ENCODE measurements around the gene ATP2B3. TPM values are rescaled to one million over a fixed set of nuclear protein-coding genes. Genes with fewer than 3 reads are reported as not detected.
A peak's percentile ranks its signal among the peaks of the same experiment; 100 is the strongest.

ATP2B3 gene
- total RNA-seq, 4 donors from 2014 or later = under 0.01 to 0.33 (median 0.21) TPM

- peaks cover 14 to 39% (median 33%) of the 10 kb centered on the region in 4 donors for H3K4me1 ChIP-seq
- DNase-seq (ENCODE audit: extremely low spot score) = peak; percentile 98
- intact Hi-C loops (cut with DNase I) = loop anchor here (2.0 kb wide), 1 partner anchor 36 kb away; no protein-coding TSS in a partner anchor
- TF ChIP-seq CTCF (IDR thresholded peaks at IDR 0.05) (peak; percentile 65 to 68 (median 68)), POLR2A (IDR thresholded peaks at IDR 0.05; ENCODE audit: low read depth) (no peak), POLR2AphosphoS5 (IDR thresholded peaks at IDR 0.05) (peak; percentile 2 to 71), EP300 (IDR thresholded peaks at IDR 0.05) (no peak)
- H3K4me3 ChIP-seq = peak within 1 kb of the TSS; percentile 66 to 75 (median 68)
- H3K27ac ChIP-seq (replicated peaks in 1 of 4) = peak within 1 kb of the TSS; percentile 67 to 87 (median 72)
- H3K9me3 ChIP-seq = no peaks in the 10 kb centered on the region
- 63% methylated on average over 31 of the region's 70 CpGs for WGBS
- H3K36me3 ChIP-seq = peaks cover 0 to 10% (median 0%) of the 10 kb centered on the region in 4 donors
- peaks cover 0 to 1% (median 0%) of the 10 kb centered on the region in 4 donors for H3K27me3 ChIP-seq
Measured at GRCh38 chrX:153470411-153471363, 46.8 kb upstream of the ATP2B3 start, which contains the start of gene HAUS7. TSS of gene HAUS7 (minus strand) at chrX:153470576. CDS start at chrX:153470557, 19 bp downstream.

- TF ChIP-seq EP300 (IDR thresholded peaks at IDR 0.05) (no peak), POLR2AphosphoS5 (IDR thresholded peaks at IDR 0.05) (no peak)
- WGBS = 68% methylated on average over 11 of the region's 11 CpGs
- H3K9me3 ChIP-seq = no peaks in the 10 kb centered on the region
- no peak for DNase-seq (ENCODE audit: extremely low spot score)
- peaks cover 0 to 5% (median 0%) of the 10 kb centered on the region in 4 donors for H3K27me3 ChIP-seq
- H3K27ac ChIP-seq (replicated peaks in 1 of 4) = peak overlapping the region in 2 of 4 donors; percentile 54 to 87
- intact Hi-C loops (cut with DNase I) = loop anchor here (2.0 kb wide), 1 partner anchor 35 kb away; no protein-coding TSS in a partner anchor
- H3K36me3 ChIP-seq = peaks cover 0 to 7% (median 0%) of the 10 kb centered on the region in 4 donors
- no peak overlapping the region for H3K4me3 ChIP-seq
- peaks cover 14 to 48% (median 42%) of the 10 kb centered on the region in 4 donors for H3K4me1 ChIP-seq
Measured at GRCh38 chrX:153471663-153472280, 45.7 kb upstream of the ATP2B3 start.

- H3K36me3 ChIP-seq = peaks cover 0 to under 1% (median 0%) of the 10 kb centered on the region in 4 donors
- peaks cover 19 to 53% (median 47%) of the 10 kb centered on the region in 4 donors for H3K4me1 ChIP-seq
- no peak overlapping the region for H3K4me3 ChIP-seq
- H3K9me3 ChIP-seq = no peaks in the 10 kb centered on the region
- no peak for DNase-seq (ENCODE audit: extremely low spot score)
- intact Hi-C loops (cut with DNase I) = no loop called here
- H3K27me3 ChIP-seq = peaks cover 0 to 5% (median 0%) of the 10 kb centered on the region in 4 donors
- TF ChIP-seq EP300 (IDR thresholded peaks at IDR 0.05) (no peak), POLR2AphosphoS5 (IDR thresholded peaks at IDR 0.05) (no peak)
- no peak overlapping the region for H3K27ac ChIP-seq (replicated peaks in 1 of 4)
- 100% methylated on average over 3 of the region's 10 CpGs for WGBS
Measured at GRCh38 chrX:153473126-153473525, 44.3 kb upstream of the ATP2B3 start.

DNA sequence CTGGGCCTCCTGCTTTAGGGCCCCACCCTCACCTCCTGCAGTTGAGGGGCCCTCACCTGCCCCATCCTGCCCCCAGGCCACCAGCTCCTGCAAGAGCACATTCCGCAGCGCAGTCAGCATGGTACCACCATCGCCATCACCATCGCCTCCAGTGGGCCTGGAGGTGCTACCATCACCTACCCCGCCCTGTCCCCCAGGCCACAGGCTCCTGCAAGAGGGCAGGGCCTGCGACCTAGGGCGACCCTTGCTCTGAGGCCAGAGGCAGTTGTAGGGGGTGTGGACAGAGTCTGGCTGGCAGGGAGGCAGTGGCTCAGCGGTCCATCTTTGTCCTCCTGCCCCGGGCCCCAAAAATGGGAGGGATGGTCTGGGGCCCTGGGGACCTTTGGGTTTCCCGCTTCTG, 43.2 kb upstream of the ATP2B3 start:
- WGBS = 100% methylated on average over 5 of the region's 10 CpGs
- Histone ChIP-seq H3K36me3 (no peaks in the 10 kb centered on the region), H3K27ac (replicated peaks in 1 of 4) (peak overlapping the region in 2 of 4 donors; percentile 27 to 35), H3K4me1 (peaks cover 19 to 43% (median 38%) of the 10 kb centered on the region in 4 donors), H3K27me3 (peaks cover 0 to 5% (median 0%) of the 10 kb centered on the region in 4 donors), H3K9me3 (no peaks in the 10 kb centered on the region), H3K4me3 (peak overlapping the region; percentile 37 to 51 (median 44))
- TF ChIP-seq CTCF (IDR thresholded peaks at IDR 0.05) (no peak), EP300 (IDR thresholded peaks at IDR 0.05) (no peak), POLR2AphosphoS5 (IDR thresholded peaks at IDR 0.05) (no peak), POLR2A (IDR thresholded peaks at IDR 0.05; ENCODE audit: low read depth) (no peak)
- intact Hi-C loops (cut with DNase I) = no loop called here
- no peak for DNase-seq (ENCODE audit: extremely low spot score)

DNA sequence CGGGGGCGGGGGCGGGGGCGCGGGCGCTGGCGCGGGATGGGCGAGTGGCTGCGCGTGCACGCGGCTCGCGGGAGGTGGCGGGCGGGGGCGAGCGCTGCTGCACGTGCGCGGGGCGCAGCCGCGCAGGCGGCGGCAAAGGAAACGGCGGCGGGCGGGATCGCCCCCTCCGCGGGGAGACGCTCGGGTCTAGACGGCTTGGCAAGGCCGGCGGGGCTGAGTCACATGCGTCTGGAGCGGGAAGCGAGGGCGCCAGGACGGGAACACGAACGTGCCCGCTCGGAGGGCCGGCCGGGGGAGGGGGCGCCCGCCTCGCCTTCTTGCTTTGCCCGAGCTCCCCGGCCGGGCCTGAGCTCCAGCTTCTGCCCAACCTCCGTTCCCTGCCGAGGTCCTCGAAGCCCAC, 42.7 kb upstream of the ATP2B3 start:
- peaks cover 14 to 38% (median 33%) of the 10 kb centered on the region in 4 donors for H3K4me1 ChIP-seq
- no peaks in the 10 kb centered on the region for H3K36me3 ChIP-seq
- H3K4me3 ChIP-seq = peak overlapping the region; percentile 37 to 51 (median 44)
- peak overlapping the region in 2 of 4 donors; percentile 10 to 51 for H3K27ac ChIP-seq (replicated peaks in 1 of 4)
- no peaks in the 10 kb centered on the region for H3K9me3 ChIP-seq
- H3K27me3 ChIP-seq = peaks cover 0 to 5% (median 0%) of the 10 kb centered on the region in 4 donors
- no peak for DNase-seq (ENCODE audit: extremely low spot score)
- WGBS = 55% methylated on average over 42 of the region's 59 CpGs
- intact Hi-C loops (cut with DNase I) = no loop called here
- peak; percentile 14 to 56 for TF ChIP-seq POLR2AphosphoS5 (IDR thresholded peaks at IDR 0.05)
- TF ChIP-seq CTCF (IDR thresholded peaks at IDR 0.05) = no peak
- TF ChIP-seq POLR2A (IDR thresholded peaks at IDR 0.05; ENCODE audit: low read depth) = no peak
- no peak for TF ChIP-seq EP300 (IDR thresholded peaks at IDR 0.05)
